Mesenteric fat pad (tissue), 1 donor: ENCODE data around the gene PRKG2. TPM values are rescaled to one million over a fixed set of nuclear protein-coding genes. Genes with fewer than 3 reads are reported as not detected.
"Not testable (repeated sequence)": the region's sequence is repeated elsewhere in the genome, so short reads cannot be mapped to it uniquely, and the experiment has no call there.

Source experiments
- DNase-seq: peaks from one replicate; pipeline ENCODE4 v3.0.0-alpha.2; 2020; ENCODE audit warnings: low spot score
- total RNA-seq: library from RNA; stranded (reverse); fragmentation: NEBNext Ultra II Directional; extraction: Animal tissue kit (Norgen Biotek cat#: 25700); gene quantifications from one replicate; pipeline ENCODE4 v1.2.1, GENCODE V29; 2021
- donor health status: DM: yes; HTN: yes; CAD: no.

The PRKG2 gene
- total RNA-seq, 1 donor from 2014 or later = 0.19 TPM

DNA sequence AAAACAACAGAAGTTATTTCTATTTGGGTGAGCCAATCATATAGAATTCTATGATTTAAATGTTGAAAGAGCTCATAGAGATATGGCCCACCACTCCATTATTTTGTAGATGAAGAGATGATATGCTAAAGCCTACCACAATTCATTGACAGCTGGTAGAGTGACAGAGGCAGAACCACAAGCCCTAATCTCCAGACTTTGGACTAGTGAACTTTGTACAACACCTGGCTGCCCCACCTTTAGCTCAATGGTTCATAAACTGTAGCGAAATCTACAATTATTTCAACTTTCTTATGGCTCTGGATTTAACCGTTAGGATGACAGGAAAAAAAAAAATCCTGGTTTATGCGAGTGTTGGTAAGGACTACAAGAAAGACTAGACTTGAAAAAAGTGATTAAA lies 50.9 kb downstream of the PRKG2 start:
- DNase-seq = no peak

DNA sequence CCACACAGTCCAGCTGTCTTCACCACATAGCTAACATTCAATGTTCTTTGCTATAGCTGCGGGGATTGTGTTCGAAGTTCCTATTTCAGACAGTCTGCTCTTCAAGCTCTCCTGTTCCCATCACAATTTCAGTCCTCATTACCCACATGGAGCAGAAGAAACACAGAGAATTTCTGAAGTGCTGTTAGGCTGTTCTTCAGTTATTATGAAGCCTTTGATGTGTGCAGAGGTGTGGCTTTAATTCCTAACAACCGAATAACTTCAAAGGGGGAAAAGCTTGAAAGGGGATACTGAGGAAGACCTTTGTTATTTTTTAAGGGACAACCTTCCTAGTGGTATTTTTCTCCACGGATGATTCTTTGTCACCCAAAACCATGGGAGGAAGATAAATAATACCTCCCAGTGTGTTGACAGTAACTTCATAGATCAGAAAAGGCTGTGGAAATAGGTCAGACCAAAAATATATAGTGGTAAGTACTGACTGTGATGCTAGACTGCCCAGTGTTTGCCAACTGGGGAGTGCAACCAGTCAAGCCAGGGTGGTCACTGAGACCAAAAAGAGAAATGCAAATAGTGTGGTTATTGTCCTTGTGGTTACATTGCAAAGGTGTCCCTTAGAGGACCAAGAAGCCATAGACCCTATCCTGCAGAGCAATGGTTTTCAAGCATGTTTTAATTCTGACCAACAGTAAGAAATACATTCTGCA lies 52.1 kb downstream of the PRKG2 start:
- no peak for DNase-seq

DNA sequence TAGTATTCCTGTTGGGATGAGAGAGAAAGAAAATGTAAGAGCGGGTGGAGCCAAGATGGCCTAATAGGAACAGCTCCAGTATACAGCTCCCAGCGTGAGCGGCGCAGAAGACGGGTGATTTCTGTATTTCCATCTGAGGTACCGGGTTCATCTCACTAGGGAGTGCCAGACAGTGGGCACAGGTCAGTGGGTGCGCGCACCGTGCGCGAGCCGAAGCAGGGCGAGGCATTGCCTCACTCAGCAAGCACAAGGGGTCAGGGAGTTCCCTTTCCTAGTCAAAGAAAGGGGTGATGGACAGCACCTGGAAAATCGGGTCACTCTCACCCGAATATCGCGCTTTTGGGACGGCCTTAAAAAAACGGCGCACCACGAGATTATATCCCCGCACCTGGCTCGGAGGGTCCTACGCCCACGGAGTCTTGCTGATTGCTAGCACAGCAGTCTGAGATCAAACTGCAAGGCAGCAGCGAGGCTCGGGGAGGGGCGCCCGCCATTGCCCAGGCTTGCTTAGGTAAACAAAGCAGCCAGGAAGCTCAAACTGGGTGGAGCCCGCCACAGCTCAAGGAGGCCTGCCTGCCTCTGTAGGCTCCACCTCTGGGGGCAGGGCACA lies 61.2 kb downstream of the PRKG2 start:
- DNase-seq = not testable (repeated sequence)

DNA sequence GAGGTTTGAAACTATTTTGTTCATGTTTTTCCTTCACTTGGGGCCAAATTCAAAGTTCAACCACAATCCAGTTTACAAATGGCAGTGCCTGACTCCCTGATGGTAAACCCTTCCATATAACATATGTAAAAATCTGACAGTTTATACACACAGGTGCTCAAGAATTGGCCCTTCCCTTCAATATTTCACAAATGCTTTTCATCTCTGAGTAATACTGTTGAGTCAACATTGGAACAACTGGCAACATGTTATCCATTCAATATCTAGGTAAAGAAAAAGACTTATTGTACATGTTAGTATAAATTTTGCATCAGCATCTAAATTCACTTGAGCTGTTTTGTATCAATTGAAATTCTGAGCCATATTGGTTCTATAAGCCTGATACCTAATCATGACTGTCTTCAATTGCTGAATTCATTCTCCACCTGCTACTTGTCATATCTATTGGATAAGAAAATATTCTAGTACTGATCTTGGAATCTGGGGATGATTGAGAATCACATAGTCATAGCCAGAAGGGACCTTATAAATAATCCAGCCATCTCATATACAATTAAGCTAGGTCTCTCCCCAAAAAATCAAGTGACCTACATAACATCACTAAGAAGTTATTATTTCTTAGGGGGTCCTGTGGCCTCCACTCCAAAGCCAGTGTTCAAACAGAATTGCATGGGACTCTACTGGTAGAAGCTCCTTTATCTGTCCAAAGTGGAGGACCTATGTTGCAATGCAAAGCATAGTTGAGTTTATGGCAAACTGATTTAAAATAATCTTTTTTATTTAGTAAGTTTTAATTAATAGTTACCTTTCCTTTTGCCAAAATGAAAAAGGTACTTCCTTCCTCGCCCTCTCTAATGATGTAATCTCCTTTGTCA lies 61.9 kb downstream of the PRKG2 start:
- DNase-seq = no peak

DNA sequence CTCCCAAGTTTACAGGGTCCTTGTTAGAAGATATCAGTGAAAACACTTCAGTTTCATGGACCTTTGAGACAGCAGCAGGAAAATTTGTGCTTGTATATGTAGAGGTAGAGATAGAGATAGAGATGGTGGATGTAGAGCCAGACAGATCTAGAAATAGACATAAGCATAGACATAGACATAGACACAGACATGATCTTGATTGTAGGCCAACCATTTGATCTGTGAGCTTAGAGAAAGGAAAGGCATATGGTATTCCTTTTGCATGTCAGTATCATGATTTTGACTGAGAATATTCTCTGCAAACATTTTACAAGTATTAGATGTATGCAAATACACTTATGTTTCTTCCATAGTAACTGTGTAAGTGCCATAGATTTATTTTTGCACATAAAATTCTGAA lies 65.0 kb downstream of the PRKG2 start:
- DNase-seq = no peak

DNA sequence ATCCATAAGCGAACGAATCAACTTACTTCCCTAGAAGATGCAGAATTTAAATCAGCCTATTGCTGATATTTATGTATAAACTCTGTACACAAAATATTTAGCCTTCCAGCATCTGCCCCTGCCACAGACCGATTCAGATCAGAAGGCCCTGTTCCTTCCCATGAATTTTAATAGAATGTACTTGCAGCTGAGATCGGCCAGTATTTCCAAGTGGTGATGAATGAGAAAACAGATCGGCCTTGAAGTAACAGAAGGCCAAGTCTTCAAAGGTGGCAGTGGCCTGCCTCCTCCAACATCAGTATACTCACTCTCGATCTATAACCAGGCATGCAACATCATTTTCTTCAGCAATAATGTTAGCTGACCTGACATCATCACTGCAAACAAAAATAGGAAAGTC lies 66.4 kb downstream of the PRKG2 start:
- no peak for DNase-seq

DNA sequence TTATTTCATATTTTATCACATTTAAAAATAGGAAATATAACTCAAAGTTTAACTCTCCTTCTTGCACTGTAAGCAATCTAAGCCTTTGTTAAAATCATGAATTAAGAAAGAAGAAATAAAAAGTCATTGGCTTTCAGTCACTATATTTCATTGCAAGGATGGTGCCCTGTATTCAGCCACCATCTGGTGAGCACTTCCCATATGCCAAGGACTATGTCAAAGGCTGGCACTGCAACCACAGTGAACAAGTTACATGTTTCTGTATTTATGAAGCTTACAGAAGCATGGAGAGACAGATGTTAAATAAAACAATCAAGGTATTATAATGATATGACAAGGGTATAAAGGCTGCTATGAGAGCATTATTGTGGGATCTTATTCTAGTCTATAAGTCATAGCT lies 68.6 kb downstream of the PRKG2 start:
- DNase-seq = no peak

DNA sequence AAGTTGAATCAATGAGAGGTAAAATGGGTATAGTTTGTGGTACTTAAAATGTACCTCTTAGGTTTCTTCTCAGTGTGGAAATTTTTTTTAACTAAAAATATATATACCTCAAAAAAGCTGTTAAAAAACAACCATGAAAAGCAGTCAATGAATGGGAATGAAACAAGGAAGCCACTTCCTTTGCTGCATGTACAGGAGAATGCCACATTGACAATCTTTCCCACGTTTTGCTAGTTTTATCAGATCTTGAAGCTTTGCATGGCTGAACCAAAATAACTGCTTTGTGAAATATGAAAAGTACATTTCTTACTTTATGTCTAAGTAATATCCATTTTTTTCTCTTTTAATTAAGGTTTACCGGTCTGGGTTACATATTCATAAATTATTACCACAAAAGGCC lies 71.8 kb downstream of the PRKG2 start:
- DNase-seq = no peak

DNA sequence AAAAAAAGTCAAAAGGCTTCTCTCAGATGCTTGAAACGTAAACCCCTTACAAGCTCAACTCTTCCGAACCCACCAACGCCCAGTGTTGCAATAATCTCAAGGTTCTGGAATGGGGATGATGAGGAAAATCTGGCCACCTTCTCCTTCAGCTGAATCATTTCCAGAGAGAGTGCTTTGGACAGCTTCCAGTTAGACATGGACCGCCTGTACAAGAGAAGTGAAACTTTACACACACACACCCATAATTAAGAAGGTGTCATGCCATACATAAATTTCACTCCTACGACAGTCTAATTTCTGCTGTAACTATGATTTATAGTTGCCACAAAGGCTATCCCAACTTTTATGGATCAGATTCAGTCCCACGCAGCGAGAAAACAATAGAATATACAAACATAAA lies 72.3 kb downstream of the PRKG2 start:
- DNase-seq = no peak

DNA sequence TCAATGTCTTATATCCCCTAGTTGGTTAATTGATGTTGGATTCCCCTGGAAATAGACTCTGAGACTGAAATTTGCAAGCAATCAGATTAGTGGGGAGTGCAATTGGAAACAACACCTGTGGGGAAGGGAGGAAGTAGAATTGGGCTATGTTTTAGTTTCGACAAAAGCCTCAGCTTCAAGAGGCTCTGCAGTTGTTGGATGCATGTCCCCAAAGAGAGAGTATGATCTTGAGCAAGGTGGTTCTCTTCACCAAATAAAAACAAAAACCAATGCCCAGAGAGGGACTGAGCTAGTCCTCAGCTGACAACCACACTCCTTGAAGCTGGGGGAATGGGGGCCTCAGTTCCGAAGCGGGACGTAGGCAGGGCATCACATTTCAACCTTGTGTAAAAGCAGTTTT lies 77.1 kb downstream of the PRKG2 start:
- no peak for DNase-seq

DNA sequence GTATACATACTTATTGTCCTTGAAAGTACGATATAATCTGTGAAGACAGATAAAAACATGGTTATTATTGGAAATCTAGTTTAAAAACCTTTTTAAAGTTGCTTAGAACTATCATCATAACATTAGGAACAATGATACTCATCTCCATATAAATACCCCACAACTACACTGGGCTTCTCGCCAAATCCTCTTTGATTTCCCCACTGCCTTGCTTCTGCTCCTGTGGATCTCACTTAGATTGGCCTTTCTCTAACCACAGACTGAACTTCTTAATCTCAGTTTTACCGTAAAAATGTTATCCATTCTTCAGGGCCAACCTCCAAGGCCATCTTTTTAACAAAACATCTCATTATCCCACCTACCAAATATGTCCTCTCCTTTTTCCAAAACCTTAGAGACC lies 77.6 kb downstream of the PRKG2 start:
- DNase-seq = no peak

DNA sequence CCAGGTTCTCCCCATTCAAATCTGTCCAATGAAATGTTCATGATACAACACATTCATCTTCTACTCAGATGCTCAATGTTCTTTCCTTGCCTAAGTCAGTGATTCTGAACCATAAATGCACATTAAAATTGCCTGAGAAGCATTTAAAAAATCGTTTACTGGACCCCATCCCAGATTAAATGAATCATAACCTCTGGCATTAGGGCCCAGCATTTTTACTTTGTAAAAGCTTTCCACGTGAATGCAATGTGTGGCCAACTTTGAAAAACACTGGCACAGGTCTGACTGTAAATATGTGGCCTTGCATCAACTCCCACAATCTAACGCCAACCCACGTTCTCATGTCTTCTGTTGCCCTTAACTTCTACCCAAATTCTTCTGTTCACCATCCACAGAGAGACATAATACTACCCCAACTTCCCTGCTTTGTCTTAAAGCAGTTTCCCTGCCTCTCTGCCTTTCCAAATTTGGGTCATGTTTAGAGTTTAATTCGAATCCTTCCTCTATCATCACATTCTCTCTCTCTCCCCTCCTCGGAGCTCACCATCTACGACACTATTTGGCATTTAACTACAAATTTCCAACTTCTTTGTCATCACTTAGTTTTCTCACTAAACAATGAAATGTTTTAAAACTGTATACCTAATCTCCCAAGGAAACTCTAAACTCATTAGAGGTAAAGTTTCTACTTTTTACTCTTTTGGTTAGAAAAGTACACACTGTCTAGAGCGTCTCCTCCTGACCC lies 78.7 kb downstream of the PRKG2 start:
- DNase-seq = no peak

DNA sequence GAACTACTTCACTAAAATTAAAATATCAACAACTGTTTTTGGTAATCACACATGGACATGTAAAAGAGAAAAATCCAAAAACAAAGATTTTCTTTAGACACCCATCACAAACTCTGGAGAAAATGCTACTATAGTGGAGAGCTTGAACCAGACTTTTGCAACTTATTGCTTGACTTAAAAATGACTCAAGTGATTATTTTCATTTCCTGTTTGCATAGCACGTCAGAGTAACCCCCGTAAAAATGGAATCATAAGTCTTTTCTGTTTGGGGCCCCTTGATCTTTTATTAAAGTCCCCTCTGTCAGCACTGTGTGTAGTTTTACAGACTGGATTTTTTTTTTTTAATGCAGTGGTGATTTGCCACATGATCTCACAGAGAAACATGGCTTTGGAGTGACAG lies 79.5 kb downstream of the PRKG2 start:
- DNase-seq = no peak

DNA sequence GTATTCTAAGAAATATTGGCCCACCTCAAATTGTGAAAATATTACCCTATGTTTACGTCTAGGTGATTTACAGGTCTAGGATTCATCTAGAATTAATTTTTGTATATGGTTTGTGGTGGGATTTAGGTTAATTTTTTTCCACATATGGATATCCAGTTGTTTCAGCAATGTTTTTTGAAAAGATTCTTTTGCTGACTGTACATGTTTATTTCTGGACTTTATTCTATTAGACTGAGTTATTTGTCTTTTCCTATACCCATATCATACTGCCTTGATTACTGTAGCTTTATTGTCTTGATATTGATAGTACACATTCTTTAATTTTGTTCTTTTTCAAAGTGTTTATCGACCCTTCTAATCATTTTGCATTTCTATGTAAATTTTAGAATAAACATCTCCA lies 83.5 kb downstream of the PRKG2 start:
- no peak for DNase-seq

DNA sequence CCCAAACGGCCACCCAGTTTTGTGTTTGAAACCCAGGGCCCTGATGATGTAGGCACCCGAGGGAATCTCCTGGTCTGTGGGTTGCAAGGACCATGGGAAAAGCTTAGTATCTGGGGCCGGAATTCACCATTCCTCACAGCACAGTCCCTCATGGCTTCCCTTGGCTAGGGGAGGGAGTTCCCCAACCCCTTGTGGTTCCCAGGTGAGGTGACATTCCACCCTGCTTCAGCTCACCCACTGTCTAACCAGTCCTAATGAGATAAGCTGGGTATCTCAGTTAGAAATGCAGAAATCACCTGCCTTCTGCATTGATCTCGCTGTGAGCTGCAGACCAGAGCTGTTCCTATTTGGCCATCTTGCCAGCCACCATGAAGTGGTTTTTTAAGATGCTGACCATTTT lies 84.0 kb downstream of the PRKG2 start:
- no peak for DNase-seq

DNA sequence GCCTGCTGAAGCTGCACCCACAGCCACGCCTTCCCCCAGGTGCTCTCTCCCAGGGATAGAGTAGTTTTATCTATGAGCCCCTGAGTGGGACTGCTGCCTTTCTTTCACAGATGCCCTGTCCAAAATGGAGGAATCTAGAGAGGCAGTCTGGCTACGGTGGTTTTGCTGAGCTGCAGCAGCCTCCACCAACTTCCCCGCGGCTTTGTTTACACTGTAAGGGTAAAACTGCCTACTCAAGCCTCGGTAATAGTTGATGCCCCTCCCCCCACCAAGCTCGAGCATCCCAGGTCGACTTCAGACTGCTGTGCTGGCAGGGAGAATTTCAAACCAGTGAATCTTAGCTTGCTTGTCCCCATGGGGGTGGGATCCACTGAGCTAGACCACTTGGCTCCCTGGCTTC lies 84.5 kb downstream of the PRKG2 start:
- no peak for DNase-seq

DNA sequence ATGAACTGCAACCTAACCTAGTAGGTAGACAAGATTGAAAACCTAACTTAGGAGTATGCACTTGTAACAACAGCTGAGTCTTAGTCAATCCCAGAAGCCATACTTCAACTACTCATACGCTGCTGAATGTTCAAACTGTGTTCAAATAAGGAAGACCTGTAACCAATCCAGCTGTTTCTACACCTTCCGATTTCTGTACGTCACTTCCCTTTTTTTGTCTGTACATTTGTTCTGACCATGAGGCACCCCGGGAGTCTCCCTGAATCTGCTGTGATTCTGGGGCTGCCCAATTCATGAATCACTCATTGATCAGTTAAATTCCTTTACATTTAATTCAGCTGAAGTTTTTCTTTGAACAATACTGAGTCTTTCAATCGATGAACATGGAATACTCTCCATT lies 95.0 kb downstream of the PRKG2 start:
- no peak for DNase-seq

DNA sequence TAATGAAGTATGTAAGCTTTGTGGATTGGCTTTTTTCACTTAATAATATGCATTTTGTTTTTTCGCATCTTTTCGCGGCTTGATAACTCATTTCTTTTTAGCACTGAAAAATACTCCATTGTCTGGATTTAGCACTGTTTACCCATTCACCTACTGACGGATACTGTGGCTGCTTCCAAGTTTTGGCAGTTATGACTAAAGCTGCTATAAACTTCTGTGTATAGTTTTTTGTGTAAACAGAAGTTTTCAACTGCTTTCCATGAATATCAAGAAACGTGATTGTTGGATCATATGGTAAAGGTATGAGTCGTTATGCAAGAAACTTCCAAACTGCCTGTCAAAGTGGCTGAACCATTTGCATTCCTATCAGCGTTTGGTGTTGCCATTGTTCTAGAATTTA lies 96.9 kb downstream of the PRKG2 start:
- DNase-seq = no peak

DNA sequence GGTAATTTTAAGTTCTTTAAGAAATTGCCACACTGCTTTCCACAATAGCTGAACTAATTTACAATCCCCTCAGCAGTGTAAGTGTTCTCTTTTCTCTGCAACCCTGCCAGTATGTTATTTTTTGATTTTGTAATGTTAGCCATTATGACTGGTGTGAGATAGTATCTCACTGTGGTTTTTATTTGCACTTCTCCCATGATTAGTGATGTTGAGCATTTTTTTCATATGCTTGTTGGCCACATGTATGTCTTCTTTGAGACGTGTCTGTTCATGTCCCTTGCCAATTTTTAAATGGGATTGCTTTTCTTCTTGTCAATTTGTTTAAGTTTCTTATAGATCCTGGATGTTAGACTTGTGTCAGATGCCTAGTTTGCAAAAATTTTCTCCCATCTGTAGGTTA lies 98.5 kb downstream of the PRKG2 start:
- no peak for DNase-seq

DNA sequence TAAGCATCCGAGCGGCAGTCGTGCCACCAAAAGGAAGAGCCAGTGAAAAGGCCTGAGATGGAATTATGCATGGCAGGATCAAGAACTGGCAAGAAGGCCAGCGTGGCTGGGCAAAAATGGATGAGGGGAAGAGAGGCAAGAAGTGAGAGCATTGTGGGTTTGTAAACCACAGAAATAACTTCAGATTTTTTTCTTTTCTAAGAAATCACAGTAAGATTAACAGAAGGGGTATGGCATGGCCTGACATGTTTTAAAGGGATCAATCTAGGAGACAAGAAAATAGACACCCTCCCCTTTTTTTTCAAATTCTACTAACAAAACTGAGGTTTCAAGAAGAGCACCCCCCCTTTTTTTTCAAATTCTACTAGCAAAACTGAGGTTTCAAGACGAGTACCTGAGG lies 102.0 kb downstream of the PRKG2 start:
- no peak for DNase-seq

DNA sequence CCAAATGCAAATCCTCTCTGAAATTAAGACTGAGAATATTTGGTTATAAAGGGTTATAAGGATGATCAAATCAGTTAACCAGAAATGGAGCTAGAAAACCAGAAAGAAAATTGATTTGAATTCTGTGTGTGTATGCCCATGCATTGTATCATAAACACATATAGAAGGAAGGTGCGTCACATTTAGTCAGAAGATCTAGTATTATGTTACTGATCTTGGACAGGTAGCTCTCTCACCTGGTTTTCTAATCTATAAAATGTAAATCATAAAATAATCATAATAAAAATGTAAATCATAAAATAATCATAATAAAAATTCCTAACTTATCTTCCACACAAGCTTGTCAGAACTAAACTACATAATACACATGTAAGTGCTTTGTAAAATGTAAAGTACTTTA lies 105.7 kb downstream of the PRKG2 start:
- no peak for DNase-seq

DNA sequence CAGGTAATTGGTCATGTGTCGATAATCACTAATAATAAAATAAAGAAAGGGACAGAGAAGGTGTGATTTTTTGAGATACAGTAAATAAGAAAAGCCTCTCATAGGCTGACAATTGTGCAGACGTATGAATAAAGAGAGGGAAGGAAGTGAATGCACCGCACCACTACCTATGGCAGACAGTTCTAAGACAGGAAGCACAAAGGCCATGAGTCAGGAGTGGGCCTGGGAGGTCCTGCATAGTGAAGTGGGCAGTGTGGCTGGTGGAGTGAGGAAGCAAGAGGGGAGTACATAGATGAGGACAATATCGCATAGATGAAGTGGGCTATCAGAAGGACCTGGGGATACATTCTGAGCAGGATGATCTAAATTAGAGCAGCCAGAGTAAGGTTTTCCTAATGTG lies 108.9 kb downstream of the PRKG2 start:
- no peak for DNase-seq
